Panc1 (cell line): ENCODE measurements around the gene MLLT10. TPM values are rescaled to one million over a fixed set of nuclear protein-coding genes. Genes with fewer than 3 reads are reported as not detected.

ENCODE experiments used
- ATAC-seq: fragments of 200-7000 bp; cut with Tn5 transposase; 2 replicates; pipeline ENCODE4 v1.9.1; 2020; ENCODE audit warnings: mild to moderate bottlenecking, moderate library complexity
- BruUV-seq: library from RNA; stranded (reverse); fragments of 400-500 nt; replicated peaks from 2 replicates; lab custom pipeline; 2021; lab: Mats Ljungman, UMichigan
- CTCF ChIA-PET: fragments of 300-600 bp; sonication (Branson Sonifier 250); formaldehyde crosslinking; loops from one replicate; lab custom pipeline; 2022; ENCODE audit warnings: antibody characterized with exemption; lab: Charles Lee
- POLR2A ChIA-PET: fragments of 300-600 bp; sonication (Branson Sonifier 250); formaldehyde crosslinking; loops from one replicate; lab custom pipeline; 2022; ENCODE audit warnings: antibody characterized with exemption; lab: Charles Lee
- DNase-seq: peaks from one replicate; pipeline ENCODE4 v3.0.0-alpha.2; 2010; ENCODE audit warnings: low read depth, low spot score
- H3K27ac ChIP-seq: 2 replicates; pipeline ENCODE4 v1.5.1; 2011; ENCODE audit warnings: mild to moderate bottlenecking, low read length, inconsistent platforms
- H3K27me3 ChIP-seq: fragments of 200-500 bp; sonication (Bioruptor generic); 2 replicates; pipeline ENCODE4 v1.6.0; 2014; ENCODE audit warnings: low read length, inconsistent platforms; ENCODE audit not compliant: control insufficient read depth, insufficient read depth
- H3K36me3 ChIP-seq: fragments of 200-500 bp; sonication (Bioruptor generic); 2 replicates; pipeline ENCODE4 v1.5.1; 2014; ENCODE audit warnings: inconsistent platforms, mild to moderate bottlenecking, low read length, moderate library complexity; ENCODE audit not compliant: control insufficient read depth, insufficient read depth
- H3K4me1 ChIP-seq: 2 replicates; pipeline ENCODE4 v1.5.1; 2011; ENCODE audit warnings: inconsistent platforms, mild to moderate bottlenecking, low read length, moderate library complexity; ENCODE audit not compliant: control insufficient read depth, insufficient read depth
- H3K4me3 ChIP-seq, 2 experiments: 2 replicates each; pipeline ENCODE4 v1.5.1; 2011 to 2012; ENCODE audit warnings: low read depth in 2 of 2, low read length in 2 of 2, mild to moderate bottlenecking in 2 of 2, inconsistent platforms in 1 of 2, moderate library complexity in 1 of 2
- H3K9me3 ChIP-seq: fragments of 200-500 bp; sonication (Bioruptor generic); 2 replicates; pipeline ENCODE4 v1.5.1; 2014; ENCODE audit warnings: low read depth, mild to moderate bottlenecking, inconsistent platforms, low read length, moderate library complexity; ENCODE audit not compliant: control insufficient read depth, insufficient read depth
- POLR2AphosphoS5 ChIP-seq: IDR thresholded peaks from 2 replicates; pipeline ENCODE4 v1.6.1; 2012; ENCODE audit warnings: mild to moderate bottlenecking, low read depth, low read length, moderate library complexity
- REST ChIP-seq, 2 experiments: IDR thresholded peaks; 2 replicates each; pipeline ENCODE4 v1.6.1; 2011 to 2012; ENCODE audit warnings: low read depth in 2 of 2, control low read depth in 1 of 2, low read length in 1 of 2, mild to moderate bottlenecking in 1 of 2, moderate library complexity in 1 of 2; ENCODE audit not compliant: insufficient read depth in 1 of 2
- SIN3A ChIP-seq: IDR thresholded peaks from 2 replicates; pipeline ENCODE4 v1.6.1; 2012; ENCODE audit warnings: low read depth, mild to moderate bottlenecking, low read length, moderate library complexity, borderline replicate concordance; ENCODE audit not compliant: insufficient read depth
- TCF7L2 ChIP-seq: IDR thresholded peaks from 2 replicates; pipeline ENCODE4 v1.6.1; 2011; ENCODE audit warnings: mild to moderate bottlenecking, low read depth, low read length, inconsistent platforms
- in situ Hi-C: cut with HindIII; loops from 2 replicates; pipeline ENCODE4 v1.10.0; 2016; ENCODE audit warnings: low sequenced_read_pairs, low pct_unique_long_range_greater_than_20kb
- intact Hi-C: fragments of 100-400 bp; cut with micrococcal nuclease; formaldehyde crosslinking; loops from one replicate; pipeline ENCODE4 v1.10.0; 2022; ENCODE audit not compliant: unreplicated experiment
- total RNA-seq: library from RNA; stranded (reverse); gene quantifications from one replicate; pipeline ENCODE4 v1.2.1, GENCODE V29; 2021; ENCODE audit not compliant: unreplicated experiment
- TF ChIP-seq, protein P1 (sequence below): fragments of 450-650 bp; IDR thresholded peaks from 2 replicates; pipeline ENCODE4 v1.5.1; 2017; ENCODE audit warnings: mild to moderate bottlenecking

Gene MLLT10
- total RNA-seq, 1 experiment from 2014 or later: 33.4 TPM

- Histone ChIP-seq H3K27ac (no peak overlapping the region), H3K4me1 (no peaks in the 10 kb centered on the region), H3K27me3 (no peaks in the 10 kb centered on the region), H3K4me3 (no peak overlapping the region), H3K9me3 (no peaks in the 10 kb centered on the region), H3K36me3 (peaks cover 2% of the 10 kb centered on the region; the same call in 1 of the 2 replicates)
- BruUV-seq: no TSS peak
- DNase-seq (no peak), ATAC-seq (no peak)
- ChIA-PET CTCF (no interaction called here), POLR2A (no interaction called here)
- intact Hi-C loops: no loop called here
- in situ Hi-C loops: no loop called here
- TF ChIP-seq, protein P1, sequence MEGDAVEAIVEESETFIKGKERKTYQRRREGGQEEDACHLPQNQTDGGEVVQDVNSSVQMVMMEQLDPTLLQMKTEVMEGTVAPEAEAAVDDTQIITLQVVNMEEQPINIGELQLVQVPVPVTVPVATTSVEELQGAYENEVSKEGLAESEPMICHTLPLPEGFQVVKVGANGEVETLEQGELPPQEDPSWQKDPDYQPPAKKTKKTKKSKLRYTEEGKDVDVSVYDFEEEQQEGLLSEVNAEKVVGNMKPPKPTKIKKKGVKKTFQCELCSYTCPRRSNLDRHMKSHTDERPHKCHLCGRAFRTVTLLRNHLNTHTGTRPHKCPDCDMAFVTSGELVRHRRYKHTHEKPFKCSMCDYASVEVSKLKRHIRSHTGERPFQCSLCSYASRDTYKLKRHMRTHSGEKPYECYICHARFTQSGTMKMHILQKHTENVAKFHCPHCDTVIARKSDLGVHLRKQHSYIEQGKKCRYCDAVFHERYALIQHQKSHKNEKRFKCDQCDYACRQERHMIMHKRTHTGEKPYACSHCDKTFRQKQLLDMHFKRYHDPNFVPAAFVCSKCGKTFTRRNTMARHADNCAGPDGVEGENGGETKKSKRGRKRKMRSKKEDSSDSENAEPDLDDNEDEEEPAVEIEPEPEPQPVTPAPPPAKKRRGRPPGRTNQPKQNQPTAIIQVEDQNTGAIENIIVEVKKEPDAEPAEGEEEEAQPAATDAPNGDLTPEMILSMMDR: no peak
- no peak for TF ChIP-seq POLR2AphosphoS5
- TF ChIP-seq TCF7L2: no peak
- TF ChIP-seq SIN3A: no peak
- no peak for TF ChIP-seq REST (IDR thresholded peaks at IDR 0.05; ENCODE audit: insufficient read depth in 1 of 2, low read depth in 2 of 2, low read length in 1 of 2)
These were observed 159.4 kb downstream of the MLLT10 start for GRCh38 chr10:21693418-21693817.

DNA sequence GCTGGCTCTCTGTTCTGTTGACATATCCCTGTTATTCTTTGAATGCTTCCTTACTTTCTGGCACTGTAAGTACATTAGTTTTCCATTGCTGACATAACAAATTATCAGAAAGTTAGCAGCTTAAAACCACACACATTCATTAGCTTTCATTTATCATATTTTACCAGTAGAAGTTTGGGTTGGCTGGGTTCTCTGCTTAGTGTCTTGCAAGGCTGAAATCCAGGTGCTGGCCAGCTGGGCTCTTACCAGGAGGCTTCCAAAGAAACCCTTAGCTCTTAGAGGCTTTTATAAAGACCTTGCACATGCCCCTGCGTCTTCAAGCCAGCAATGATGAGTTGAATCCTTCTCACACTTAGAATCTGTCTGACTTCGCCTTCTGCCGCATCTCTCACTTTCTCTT is 160.6 kb downstream of the MLLT10 start:
- CTCF ChIA-PET: interaction anchor here (0.7 kb wide), 1 partner anchor 1188 kb away, joined by 7 read pairs; no protein-coding TSS in a partner anchor
- POLR2A ChIA-PET: no interaction called here

More for the DNA sequence above, 160.6 kb downstream of the MLLT10 start:
- Histone ChIP-seq H3K9me3 (no peaks in the 10 kb centered on the region), H3K36me3 (peaks cover 2% of the 10 kb centered on the region; the same call in 1 of the 2 replicates), H3K27ac (no peak overlapping the region), H3K4me1 (no peaks in the 10 kb centered on the region), H3K4me3 (no peak overlapping the region), H3K27me3 (no peaks in the 10 kb centered on the region)
- no peak for DNase-seq
- no TSS peak for BruUV-seq
- intact Hi-C loops: no loop called here
- in situ Hi-C loops: no loop called here
- ATAC-seq: no peak
- no peak for TF ChIP-seq SIN3A
- TF ChIP-seq TCF7L2: no peak
- TF ChIP-seq, protein P1: no peak
- no peak for TF ChIP-seq POLR2AphosphoS5
- no peak for TF ChIP-seq REST (IDR thresholded peaks at IDR 0.05; ENCODE audit: insufficient read depth in 1 of 2, low read depth in 2 of 2, low read length in 1 of 2)
